ENCODE measurements around the gene DISC1.

DNA sequence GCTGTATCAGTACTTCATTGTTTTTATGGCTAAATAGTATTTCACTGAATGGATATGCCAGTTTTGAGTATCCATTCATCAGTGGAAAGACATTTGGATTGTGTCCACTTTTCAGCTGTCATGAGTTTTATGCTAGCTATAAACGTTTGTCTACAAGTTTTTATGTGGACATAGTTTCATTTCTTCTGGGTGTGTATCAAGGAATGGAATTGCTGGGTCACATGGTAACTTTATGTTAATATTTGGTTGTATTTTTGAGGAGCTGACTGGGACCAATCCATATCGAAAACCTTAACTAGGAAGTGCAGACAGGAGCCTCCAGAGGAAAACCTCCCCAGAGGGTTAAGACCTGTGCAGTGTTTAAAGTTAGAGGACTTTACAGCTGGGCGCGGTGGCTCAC, 31.8 kb upstream of the DISC1 start:
- TF ChIP-seq EZH2 (IDR thresholded peaks at IDR 0.05) (no peak), CTCF (IDR thresholded peaks at IDR 0.05 in 2 of 3, conservative IDR thresholded peaks at IDR 0.05 in 1 of 3; ENCODE audit: borderline replicate concordance in 1 of 3, insufficient read depth in 1 of 3, low read depth in 2 of 3, low read length in 2 of 3) (no peak), EZH2phosphoT487 (IDR thresholded peaks at IDR 0.05; ENCODE audit: borderline replicate concordance) (no peak), POLR2AphosphoS5 (IDR thresholded peaks at IDR 0.05; ENCODE audit: low read depth, low read length) (no peak), RAD21 (IDR thresholded peaks at IDR 0.05; ENCODE audit: low read depth) (no peak)
